Measurements from ENCODE around the gene SLC35G3.

DNA sequence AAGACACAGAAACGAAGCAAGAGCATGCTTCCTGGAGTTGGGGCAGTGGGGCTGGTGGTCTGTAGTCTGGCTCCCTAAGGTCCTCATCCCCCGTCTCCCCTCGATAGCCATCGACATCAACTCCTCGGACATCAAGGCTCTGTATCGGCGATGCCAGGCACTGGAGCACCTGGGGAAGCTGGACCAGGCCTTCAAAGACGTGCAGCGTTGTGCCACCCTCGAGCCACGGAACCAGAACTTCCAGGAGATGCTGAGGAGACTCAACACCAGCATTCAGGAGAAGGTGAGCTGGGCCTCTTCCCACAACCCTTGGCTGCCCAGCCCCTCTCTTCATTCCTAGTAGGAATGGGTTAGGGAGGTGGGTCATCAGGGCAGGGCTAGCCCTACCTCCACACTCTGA lies 44.3 kb downstream of the SLC35G3 start:
- TF ChIP-seq POLR2AphosphoS5 (IDR thresholded peaks at IDR 0.05; ENCODE audit: low read depth) = no peak
- TF ChIP-seq, protein P1, sequence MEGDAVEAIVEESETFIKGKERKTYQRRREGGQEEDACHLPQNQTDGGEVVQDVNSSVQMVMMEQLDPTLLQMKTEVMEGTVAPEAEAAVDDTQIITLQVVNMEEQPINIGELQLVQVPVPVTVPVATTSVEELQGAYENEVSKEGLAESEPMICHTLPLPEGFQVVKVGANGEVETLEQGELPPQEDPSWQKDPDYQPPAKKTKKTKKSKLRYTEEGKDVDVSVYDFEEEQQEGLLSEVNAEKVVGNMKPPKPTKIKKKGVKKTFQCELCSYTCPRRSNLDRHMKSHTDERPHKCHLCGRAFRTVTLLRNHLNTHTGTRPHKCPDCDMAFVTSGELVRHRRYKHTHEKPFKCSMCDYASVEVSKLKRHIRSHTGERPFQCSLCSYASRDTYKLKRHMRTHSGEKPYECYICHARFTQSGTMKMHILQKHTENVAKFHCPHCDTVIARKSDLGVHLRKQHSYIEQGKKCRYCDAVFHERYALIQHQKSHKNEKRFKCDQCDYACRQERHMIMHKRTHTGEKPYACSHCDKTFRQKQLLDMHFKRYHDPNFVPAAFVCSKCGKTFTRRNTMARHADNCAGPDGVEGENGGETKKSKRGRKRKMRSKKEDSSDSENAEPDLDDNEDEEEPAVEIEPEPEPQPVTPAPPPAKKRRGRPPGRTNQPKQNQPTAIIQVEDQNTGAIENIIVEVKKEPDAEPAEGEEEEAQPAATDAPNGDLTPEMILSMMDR (conservative IDR thresholded peaks at IDR 0.05; ENCODE audit: low read depth in 2 of 2) = no peak
